ENCODE results near the gene PPT2.
A peak's percentile ranks its signal among the peaks of the same experiment; 100 is the strongest.

PPT2 gene

DNA sequence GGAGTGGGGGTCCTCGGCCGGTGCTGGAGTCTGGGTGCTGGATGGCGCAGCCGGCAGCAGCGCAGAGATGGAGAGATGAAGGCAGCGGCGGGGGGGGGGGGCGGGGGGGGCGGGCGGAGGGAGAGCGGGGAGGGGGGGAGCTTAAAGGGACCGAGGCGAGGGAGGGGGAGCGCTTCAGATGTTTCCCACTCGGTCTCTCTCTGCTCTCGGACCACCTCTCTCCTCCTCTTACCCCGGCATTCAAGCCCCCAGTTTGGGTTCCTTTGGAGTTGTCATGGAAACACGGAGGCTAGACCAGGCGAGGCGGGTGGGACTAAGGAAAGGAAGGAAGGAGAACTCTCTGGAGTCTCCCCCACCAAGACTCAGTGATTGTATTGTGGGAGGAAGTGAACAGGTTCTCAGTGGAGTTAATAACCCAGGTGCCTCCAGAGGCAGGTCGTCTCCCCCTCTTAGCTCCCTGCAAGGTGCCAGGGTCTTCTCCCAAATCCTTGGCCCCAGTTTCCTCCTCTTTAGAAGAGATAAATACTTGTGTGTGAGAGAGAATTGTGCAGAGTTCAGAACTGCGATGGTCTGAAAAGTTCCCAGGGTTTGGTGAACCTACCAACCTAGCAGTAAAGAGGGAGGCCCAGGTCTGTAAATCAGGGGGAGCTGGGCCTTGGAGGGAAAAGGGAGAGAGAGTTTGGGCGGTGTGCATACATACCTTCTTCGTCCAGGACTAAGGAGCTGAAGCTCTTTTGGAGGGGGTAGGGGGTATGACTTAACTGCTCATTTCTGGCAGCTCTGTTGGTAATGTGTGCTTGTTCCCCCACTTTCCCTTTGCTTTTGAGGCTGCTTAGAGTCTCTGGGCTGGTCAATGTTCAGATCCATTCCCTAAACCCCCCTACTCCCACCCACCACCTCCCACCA lies 1.8 kb upstream of the PPT2 start, which contains the start of gene PRRT1:
Gene PRRT1 (minus strand): TSS at position 77 of the 906 bp plus-strand sequence. CDS start 112 bp downstream, outside the sequence.
- DNase-seq (ENCODE audit: low read depth in 2 of 2): no peak

- no peak for DNase-seq (ENCODE audit: low read depth in 2 of 2)
Measured at GRCh38 chr6:32152769-32153563, 975 bp upstream of the PPT2 start.

DNA sequence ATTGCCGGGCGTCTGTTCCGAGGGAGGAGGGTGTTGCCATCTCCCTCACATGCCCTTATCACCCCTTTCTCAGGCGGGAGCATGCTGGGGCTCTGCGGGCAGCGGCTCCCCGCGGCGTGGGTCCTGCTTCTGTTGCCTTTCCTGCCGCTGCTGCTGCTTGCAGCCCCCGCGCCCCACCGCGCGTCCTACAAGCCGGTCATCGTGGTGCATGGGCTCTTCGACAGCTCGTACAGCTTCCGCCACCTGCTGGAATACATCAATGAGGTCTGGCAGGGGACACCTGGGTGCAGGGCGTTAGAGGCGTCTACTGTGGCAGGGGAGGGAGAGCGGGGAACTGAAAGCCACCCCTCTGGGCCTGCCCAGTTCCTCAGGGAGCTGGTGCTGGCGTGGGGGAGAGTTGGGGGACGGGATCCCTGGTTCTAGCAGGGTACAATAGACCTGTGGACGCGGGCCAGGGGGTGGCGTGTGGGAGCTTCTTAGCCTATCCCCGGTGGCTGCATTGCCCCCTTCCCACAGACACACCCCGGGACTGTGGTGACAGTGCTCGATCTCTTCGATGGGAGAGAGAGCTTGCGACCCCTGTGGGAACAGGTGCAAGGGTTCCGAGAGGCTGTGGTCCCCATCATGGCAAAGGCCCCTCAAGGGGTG lies 697 bp downstream of the PPT2 start:
- DNase-seq (ENCODE audit: low read depth in 2 of 2): peak; percentile 46 to 48

- DNase-seq (ENCODE audit: low read depth in 2 of 2): no peak
Measured at GRCh38 chr6:32156891-32157290, 3.0 kb downstream of the PPT2 start.

- no peak for DNase-seq (ENCODE audit: low read depth in 2 of 2)
Measured at GRCh38 chr6:32158052-32158451, 4.1 kb downstream of the PPT2 start.

DNA sequence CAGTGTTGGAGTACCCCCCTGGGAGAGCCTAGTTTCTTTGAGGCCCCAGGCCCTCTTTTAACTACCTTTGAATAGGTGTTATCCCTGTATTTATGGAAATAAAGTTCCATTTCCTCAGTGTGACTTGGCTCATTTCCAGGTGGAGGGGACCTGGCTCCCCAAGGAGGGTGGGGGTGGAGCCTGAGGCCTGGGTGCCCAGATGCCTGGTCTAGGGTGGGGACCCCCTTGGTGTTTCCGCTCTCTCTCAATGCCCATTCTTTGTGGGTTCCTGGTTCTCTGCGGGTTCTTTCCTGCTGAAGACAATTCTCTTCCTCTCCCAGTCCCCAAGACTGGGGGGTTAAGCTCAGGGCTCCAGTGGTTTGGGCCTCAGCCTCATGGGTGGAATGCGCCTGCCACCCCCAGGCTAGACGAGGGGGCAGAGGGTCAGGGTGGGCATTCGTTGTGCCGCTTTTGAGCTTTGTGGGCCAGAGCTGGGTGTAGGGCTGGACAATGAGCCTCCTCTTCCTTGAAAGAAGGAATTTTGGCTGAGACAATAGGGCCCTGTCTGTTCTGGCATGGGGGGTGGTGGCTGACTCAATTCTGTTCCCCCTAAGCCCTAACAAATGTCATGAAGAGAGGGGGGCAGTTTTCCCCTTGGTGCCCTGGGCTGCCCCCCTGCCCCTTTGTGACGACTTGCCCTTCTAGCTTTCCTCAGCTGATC lies 9.8 kb downstream of the PPT2 start:
- DNase-seq (ENCODE audit: low read depth in 2 of 2): no peak

DNA sequence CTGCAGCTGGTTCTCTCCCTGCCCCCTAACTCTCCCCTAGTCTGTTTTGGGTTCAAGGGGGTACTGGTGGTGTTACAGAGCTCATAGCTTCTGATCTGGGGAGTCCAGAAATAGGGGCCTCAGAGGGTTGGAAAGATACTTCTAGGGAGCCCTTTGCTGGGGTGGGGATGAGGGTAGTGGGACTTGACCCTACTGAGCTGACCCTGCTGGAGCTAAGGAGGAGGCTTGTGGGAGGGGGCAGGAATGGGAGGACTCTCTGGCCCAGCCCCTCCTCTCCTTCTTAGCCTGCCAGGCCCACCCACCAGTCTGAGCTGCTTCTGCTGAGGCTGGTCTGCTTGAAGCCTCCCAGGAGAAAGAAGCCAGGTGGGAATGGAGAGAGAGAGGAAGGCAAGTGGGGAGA lies 10.4 kb downstream of the PPT2 start, which contains the start of gene EGFL8:
Gene EGFL8 (plus strand): TSS at position 301 of the 400 bp plus-strand sequence. CDS start 1,571 bp downstream, outside the sequence.
- no peak for DNase-seq (ENCODE audit: low read depth in 2 of 2)

DNA sequence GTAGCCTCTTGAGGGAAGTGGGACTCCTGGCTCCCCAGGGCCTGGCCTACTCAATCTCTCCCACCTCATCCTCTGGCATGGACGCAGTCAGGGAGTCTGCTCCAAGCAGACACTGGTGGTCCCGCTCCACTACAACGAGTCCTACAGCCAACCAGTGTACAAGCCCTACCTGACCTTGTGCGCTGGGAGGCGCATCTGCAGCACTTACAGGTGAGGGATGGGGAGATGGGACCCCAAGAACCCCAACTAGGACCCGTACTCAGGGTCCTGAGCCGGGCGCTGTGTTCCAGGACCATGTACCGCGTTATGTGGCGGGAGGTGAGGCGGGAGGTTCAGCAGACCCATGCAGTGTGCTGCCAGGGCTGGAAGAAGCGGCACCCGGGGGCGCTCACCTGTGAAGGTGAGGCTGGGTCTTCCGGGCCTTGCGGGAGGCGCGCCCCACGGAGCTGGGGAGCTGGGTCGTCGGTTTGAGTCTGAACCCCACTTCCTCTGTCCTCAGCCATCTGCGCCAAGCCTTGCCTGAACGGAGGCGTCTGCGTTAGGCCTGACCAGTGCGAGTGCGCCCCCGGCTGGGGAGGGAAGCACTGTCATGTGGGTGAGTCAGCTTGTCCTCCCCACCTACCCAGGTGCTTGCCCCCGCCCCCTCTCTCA lies 12.6 kb downstream of the PPT2 start:
- no peak for DNase-seq (ENCODE audit: low read depth in 2 of 2)

DNA sequence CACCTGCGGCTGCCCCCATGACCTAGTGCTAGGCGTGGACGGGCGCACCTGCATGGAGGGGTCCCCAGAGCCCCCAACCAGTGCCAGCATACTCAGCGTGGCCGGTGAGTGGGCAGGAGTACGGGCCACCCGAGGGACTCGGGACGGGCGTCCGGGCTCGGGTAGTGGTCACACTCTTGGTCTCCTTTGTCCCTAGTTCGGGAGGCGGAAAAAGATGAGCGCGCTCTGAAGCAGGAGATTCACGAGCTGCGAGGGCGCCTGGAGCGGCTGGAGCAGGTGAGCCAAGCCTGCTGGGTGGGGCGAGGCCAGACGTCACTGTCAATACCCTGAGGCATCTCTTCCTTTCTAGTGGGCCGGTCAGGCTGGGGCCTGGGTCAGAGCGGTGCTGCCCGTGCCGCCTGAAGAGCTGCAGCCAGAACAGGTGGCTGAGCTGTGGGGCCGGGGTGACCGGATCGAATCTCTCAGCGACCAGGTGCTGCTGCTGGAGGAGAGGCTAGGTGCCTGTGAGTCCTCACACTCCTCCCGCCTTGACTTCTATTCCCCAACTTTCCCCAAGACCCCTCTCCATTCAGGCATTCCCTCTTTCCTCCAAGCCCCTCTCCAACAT lies 13.3 kb downstream of the PPT2 start:
- no peak for DNase-seq (ENCODE audit: low read depth in 2 of 2)

GRCh38 chr6:32167761-32168262 lies 13.9 kb downstream of the PPT2 start:
- DNase-seq (ENCODE audit: low read depth in 2 of 2): no peak

DNA sequence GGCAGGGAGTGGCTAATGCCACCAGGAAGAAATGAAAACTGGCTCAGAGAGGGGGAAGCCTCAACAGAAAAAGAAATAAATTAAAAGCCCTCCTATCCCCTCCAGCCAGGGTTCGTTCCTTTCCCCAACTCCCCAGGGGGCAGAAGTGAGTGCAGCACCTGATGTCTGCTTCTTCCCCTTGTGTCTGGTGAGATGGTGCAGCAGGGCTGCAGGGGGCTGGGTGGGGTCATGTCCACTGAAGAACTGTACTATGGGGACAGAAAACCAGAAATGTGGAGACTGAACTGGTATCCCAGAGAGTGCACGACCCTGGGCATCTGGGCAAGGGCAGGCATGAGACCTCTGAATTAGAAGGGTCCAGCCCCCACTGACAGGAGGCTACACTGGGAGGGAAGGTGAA lies 14.4 kb downstream of the PPT2 start:
- no peak for DNase-seq (ENCODE audit: low read depth in 2 of 2)

- DNase-seq (ENCODE audit: low read depth in 2 of 2): no peak
Measured at GRCh38 chr6:32168807-32169591, 15.1 kb downstream of the PPT2 start.

DNA sequence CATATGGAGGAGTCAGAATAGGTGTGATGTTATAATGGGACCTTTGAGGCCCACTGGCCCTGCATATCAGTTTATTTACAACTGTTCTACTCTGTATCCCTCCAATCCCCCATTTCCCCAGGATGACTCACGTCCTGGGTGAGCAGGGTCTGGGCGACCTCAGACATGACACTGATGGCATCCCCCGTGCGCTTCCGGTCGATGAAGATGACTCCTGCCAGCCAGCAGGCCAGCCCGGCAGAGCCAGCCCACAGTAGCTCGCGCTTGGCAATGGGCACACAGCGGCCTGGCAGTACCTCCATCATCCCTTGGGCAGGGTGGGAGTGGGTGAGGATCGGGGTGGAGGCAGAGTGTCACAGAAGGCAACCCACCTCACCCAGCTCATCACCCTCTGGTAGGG lies 16.4 kb downstream of the PPT2 start:
- DNase-seq (ENCODE audit: low read depth in 2 of 2): no peak

DNA sequence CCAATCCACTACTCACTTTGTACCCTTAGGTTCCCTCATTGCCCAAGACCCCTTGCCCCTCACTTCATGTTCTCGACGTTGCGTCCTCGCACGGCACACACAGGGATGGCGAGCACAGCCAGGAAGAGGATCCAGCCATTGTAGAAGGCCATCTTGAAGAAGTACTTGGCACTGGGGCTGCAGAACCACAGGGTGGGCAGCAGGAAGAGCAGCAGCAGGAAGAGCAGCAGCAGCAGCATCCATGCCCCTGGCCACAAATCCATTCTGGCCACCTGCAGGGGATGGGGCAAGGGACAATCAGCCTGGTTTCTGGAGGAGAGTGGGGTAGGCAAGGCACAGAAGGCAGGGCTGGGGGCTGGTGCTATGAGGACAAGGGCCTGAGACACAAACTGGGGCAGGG lies 17.3 kb downstream of the PPT2 start:
- no peak for DNase-seq (ENCODE audit: low read depth in 2 of 2)

DNA sequence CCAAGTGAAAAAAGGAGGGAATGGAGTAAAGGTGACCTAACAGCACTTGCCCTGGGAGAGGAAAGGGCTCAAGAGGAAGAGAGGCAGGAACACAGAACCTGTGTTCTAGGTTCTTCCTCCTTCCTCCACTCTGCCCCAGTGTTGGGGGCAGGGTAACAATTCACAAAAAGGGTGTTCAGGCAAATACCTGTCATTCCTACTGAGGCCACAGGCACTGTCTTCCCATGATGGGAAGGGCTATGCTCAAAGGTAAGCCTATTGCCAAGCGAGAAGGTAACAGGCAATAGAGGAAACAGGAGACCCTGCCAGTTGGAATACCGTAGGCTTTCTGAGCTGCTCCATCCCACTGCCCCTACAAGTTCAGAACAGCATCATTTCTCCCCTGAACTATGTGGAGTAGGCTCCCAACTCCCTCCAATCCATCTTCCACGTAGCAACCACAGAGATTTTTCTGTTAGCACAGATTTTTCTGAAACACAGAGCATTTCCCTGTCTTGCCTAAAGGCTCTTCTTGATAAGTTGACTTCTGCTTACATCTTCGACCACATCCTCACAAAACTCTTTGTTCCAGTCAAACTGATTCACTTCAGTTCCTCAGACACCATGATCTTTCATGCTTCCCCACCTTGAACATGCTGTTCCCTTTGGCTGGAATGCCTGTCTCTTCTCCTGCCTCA lies 19.2 kb downstream of the PPT2 start:
- DNase-seq (ENCODE audit: low read depth in 2 of 2): no peak

- DNase-seq (ENCODE audit: low read depth in 2 of 2): no peak
Measured at GRCh38 chr6:32174416-32174815, 20.5 kb downstream of the PPT2 start.

DNA sequence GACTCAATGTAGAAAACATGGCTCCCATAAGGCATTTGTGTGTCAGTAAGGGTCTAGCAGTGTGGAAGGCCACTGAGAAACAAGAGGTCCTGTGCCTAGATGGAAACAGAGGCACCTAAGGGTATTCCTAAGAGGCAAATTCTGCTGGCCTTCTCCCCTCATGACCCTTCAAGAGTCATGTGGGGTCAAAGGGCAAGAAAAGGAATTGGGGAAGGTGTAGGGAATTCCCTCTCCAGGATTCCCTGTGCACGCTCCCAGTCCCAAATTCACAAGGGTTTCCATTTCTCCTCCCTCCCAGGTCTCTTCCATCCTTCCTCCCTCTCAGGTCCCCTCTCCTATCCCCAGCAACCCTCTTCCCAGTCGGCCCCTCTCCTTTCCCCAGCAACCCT lies 21.4 kb downstream of the PPT2 start:
- no peak for DNase-seq (ENCODE audit: low read depth in 2 of 2)

DNA sequence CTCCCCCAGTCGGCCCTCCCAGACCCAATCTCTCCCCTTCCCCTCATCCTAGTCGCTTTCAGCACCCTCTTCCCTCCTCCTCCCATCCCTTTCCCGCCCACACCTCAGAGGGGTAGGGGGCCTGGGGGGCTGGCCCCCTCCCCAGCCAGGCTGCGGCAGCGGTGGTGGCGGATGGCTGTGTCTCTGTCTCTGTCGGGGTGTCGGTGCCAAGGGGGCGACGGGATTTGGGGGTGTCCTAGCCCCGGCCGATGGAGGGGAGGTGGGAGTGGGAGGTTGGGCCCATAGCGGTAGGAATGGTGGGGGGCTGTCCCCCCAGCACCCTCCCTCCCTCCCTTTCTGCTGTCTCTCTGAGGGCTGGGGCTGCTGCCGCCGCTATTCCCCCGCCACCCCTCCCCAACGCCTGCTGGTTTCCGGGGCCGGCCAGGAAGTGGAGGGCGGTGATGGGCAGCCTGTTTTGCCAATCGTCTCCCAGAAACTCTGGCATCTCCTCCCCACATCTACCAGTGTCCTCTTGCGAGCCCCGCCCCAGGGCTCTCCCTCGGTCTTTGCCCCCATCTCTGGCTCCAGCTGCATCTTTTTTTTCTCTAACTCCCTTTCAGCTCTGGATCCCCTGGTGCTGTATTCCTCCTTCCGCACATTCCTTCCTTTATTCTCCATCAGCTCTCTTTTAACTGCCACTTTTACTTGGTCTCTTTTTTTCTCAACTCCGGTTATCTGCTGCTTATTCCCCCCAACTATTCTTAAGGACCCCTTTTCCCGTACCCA lies 22.0 kb downstream of the PPT2 start, which contains the start of gene AGPAT1:
Gene AGPAT1 (minus strand): TSS at position 374 of the 765 bp plus-strand sequence. CDS start 4,588 bp downstream, outside the sequence.
- DNase-seq (ENCODE audit: low read depth in 2 of 2): peak; percentile 91 to 92
